NT2/D1 (cell line): ENCODE measurements around the gene APOBEC3H.

Experiments
- SUZ12 ChIP-seq: IDR thresholded peaks from 2 replicates; pipeline ENCODE4 v1.6.1; 2011; ENCODE audit not compliant: insufficient read length, insufficient read depth; ENCODE audit errors: extremely low read depth
- YY1 ChIP-seq: IDR thresholded peaks from 2 replicates; pipeline ENCODE4 v1.6.1; 2011; ENCODE audit not compliant: insufficient read length, insufficient read depth
- ZNF274 ChIP-seq: IDR thresholded peaks from 2 replicates; pipeline ENCODE4 v1.6.1; 2011; ENCODE audit warnings: mild to moderate bottlenecking, low read depth, low read length

- TF ChIP-seq ZNF274 (no peak), YY1 (no peak), SUZ12 (no peak)
Measured at GRCh38 chr22:39097098-39098020, at the start of gene APOBEC3H.
